ENCODE measurements around the gene SPEM1.

- TF ChIP-seq CTCF (IDR thresholded peaks at IDR 0.05; ENCODE audit: poor library complexity) (no peak), EZH2 (IDR thresholded peaks at IDR 0.05; ENCODE audit: borderline replicate concordance) (no peak), EZH2phosphoT487 (IDR thresholded peaks at IDR 0.05; ENCODE audit: low read depth, severe bottlenecking, unreplicated experiment) (no peak)
Measured at GRCh38 chr17:7468804-7469389, 48.8 kb downstream of the SPEM1 start.
